ENCODE data around the gene SLC36A4. TPM values are rescaled to one million over a fixed set of nuclear protein-coding genes. Genes with fewer than 3 reads are reported as not detected.

The SLC36A4 gene
- total RNA-seq, 4 donors from 2014 or later: 3.2 to 32.2 (median 4.8) TPM

DNA sequence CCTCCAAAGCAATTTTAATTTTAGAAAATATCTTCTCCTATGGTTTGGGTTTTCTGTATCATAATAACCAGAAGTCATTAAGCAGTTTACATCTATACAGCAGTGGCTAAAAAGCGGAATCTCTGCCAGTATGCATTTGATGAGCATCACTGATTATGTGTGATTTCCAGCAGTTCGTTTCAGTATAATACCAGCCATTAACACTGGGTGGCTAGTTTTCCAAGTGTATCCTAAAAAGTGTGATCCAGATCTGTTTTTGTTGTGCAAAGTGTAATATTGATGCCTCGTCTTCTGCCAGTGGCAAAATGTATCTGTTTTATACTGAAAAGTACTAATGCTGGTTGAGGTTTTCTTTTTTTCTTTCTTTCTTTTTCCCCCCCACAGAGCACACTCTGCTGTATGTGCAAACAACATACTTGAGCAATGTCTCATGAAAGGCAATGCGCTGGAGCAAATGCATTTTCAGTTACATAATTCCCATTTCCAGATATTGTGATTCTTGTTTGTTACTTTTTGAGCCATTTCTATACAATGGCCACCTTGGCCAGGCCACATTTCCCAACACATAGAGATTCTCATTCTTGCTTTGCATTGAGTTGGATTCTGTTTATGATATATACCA lies 64.2 kb downstream of the SLC36A4 start:
- Histone ChIP-seq H3K4me1 (no peaks in the 10 kb centered on the region), H3K27ac (no peak overlapping the region), H3K4me3 (no peak overlapping the region), H3K36me3 (no peaks in the 10 kb centered on the region), H3K27me3 (no peaks in the 10 kb centered on the region), H3K9me3 (no peaks in the 10 kb centered on the region)
- TF ChIP-seq POLR2A (IDR thresholded peaks at IDR 0.05): no peak
- TF ChIP-seq, protein P1, sequence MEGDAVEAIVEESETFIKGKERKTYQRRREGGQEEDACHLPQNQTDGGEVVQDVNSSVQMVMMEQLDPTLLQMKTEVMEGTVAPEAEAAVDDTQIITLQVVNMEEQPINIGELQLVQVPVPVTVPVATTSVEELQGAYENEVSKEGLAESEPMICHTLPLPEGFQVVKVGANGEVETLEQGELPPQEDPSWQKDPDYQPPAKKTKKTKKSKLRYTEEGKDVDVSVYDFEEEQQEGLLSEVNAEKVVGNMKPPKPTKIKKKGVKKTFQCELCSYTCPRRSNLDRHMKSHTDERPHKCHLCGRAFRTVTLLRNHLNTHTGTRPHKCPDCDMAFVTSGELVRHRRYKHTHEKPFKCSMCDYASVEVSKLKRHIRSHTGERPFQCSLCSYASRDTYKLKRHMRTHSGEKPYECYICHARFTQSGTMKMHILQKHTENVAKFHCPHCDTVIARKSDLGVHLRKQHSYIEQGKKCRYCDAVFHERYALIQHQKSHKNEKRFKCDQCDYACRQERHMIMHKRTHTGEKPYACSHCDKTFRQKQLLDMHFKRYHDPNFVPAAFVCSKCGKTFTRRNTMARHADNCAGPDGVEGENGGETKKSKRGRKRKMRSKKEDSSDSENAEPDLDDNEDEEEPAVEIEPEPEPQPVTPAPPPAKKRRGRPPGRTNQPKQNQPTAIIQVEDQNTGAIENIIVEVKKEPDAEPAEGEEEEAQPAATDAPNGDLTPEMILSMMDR (IDR thresholded peaks at IDR 0.05): no peak
- DNase-seq: no peak

DNA sequence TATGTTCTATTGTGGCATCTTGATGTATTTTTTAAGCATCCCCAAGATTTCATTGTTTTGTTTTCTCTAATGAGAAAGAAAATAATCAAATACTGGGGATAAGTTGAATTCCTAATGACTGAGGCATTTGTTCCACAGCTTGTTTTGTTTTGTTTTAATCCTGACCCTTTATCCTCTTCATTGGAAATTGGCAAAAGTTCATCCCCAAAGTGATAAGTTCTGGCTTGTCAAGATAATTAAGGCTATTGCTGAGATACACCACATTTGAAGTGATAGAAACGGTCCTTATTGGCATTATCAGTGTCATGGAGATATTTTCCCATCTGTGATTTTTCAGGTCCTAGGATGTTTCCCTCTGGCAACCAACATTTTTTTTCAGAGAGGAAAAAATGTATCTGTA lies 65.0 kb downstream of the SLC36A4 start:
- Histone ChIP-seq H3K4me1 (no peaks in the 10 kb centered on the region), H3K4me3 (no peak overlapping the region), H3K9me3 (no peaks in the 10 kb centered on the region), H3K36me3 (no peaks in the 10 kb centered on the region), H3K27me3 (no peaks in the 10 kb centered on the region), H3K27ac (no peak overlapping the region)
- TF ChIP-seq, protein P1 (IDR thresholded peaks at IDR 0.05): no peak
- TF ChIP-seq POLR2A (IDR thresholded peaks at IDR 0.05): no peak
- DNase-seq: no peak

DNA sequence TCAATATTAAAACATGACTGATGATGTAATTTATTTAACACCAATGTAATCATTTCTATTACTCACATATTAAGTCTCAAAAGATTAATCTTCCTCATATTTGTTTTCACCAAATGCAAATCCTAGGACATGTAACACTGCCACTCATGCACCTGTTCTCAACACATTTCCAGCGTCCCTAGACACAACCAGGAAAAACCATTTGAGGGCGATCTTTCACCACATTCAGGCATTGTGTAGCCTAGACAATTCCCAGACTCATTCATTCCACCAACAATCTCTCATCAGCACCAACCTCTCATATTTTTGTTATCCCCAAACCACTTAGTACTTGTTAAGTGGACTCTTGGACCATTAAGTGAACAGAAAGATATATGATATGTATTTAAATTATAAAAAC lies 66.1 kb downstream of the SLC36A4 start:
- no peak for DNase-seq
- no peaks in the 10 kb centered on the region for H3K27me3 ChIP-seq
- H3K4me3 ChIP-seq: no peak overlapping the region
- H3K4me1 ChIP-seq: no peaks in the 10 kb centered on the region
- no peaks in the 10 kb centered on the region for H3K36me3 ChIP-seq
- TF ChIP-seq, protein P1 (IDR thresholded peaks at IDR 0.05): peak in 1 of 6 experiments; percentile 23
- no peak for TF ChIP-seq POLR2A (IDR thresholded peaks at IDR 0.05)
- H3K27ac ChIP-seq: no peak overlapping the region
- no peaks in the 10 kb centered on the region for H3K9me3 ChIP-seq

DNA sequence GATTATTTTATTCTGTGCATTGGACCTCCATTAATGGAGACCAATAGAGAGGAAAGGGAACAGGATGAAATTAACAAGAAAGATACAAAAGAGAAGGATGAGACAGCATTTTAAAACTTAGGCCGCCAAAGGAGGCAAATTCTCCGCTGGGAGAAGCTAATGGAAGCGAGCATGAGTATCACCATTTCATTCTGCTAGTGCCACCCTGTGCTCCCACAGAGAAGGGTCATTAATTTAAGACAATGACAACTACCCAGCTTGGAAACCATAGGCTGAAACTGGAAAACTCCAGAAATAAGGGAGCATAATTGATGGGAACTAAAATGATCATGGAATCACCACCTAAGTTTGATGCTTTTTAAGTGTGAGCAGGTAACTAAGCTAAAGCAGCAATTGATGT lies 69.2 kb downstream of the SLC36A4 start:
- no peaks in the 10 kb centered on the region for H3K9me3 ChIP-seq
- H3K36me3 ChIP-seq: no peaks in the 10 kb centered on the region
- no peak overlapping the region for H3K27ac ChIP-seq
- TF ChIP-seq, protein P1 (IDR thresholded peaks at IDR 0.05): no peak
- TF ChIP-seq POLR2A (IDR thresholded peaks at IDR 0.05): no peak
- H3K4me3 ChIP-seq: no peak overlapping the region
- no peak for DNase-seq
- H3K4me1 ChIP-seq: no peaks in the 10 kb centered on the region
- no peaks in the 10 kb centered on the region for H3K27me3 ChIP-seq

DNA sequence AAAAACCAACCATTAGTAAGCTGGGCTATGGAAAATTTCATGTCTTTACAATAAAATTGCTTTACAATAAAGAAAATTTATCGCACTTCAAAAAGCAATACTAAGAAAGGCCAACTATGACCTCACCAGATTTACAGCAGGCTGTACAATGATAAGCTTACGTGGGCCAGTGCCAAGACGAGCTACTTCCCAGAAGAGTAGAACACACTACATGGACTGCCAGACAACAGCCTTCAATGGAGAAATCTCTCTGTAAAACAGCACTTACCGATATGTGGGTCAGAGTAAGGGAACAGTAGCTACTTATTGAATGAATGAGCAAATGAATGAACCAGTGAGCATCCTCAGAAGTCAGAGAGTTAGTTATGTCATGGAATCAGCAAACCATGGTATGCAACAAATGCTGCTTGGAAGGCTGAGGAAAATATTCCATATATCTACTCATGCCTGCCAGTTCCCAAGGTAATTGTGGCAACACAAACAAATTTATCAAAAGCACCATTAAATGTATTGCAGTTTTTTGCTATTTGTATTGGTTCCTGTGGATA lies 74.4 kb downstream of the SLC36A4 start:
- Histone ChIP-seq H3K27me3 (no peaks in the 10 kb centered on the region), H3K9me3 (no peaks in the 10 kb centered on the region), H3K36me3 (no peaks in the 10 kb centered on the region), H3K4me1 (no peaks in the 10 kb centered on the region), H3K4me3 (no peak overlapping the region), H3K27ac (no peak overlapping the region)
- TF ChIP-seq, protein P1 (IDR thresholded peaks at IDR 0.05): no peak
- no peak for TF ChIP-seq POLR2A (IDR thresholded peaks at IDR 0.05)
- DNase-seq: peak in 2 of 3 donors; percentile 55 to 76
